BE2C (cell line): ENCODE data around the gene GAS6.

Experiments used
- DNase-seq: peaks from one replicate; pipeline ENCODE4 v3.0.0-alpha.2; 2020
- H3K27me3 ChIP-seq: fragments of 250-450 bp; sonication (Bioruptor Pico); 2 replicates; pipeline ENCODE4 v1.5.1; 2020; ENCODE audit warnings: mild to moderate bottlenecking
- H3K36me3 ChIP-seq: fragments of 250-450 bp; sonication (Bioruptor Pico); 2 replicates; pipeline ENCODE4 v1.5.1; 2020; ENCODE audit warnings: mild to moderate bottlenecking
- H3K4me1 ChIP-seq: fragments of 250-450 bp; sonication (Bioruptor Pico); 2 replicates; pipeline ENCODE4 v1.5.1; 2020
- H3K4me3 ChIP-seq: 2 replicates; pipeline ENCODE4 v1.5.1; 2011; ENCODE audit warnings: low read depth, low read length
- H3K9me3 ChIP-seq: fragments of 250-450 bp; sonication (Bioruptor Pico); 2 replicates; pipeline ENCODE4 v1.5.1; 2020
- CTCF ChIP-seq: IDR thresholded peaks from 2 replicates; pipeline ENCODE4 v1.5.1; 2012; ENCODE audit warnings: mild to moderate bottlenecking, low read depth, low read length

Gene GAS6

GRCh38 chr13:113880651-113881611 lies 17.1 kb upstream of the GAS6 start:
- no peak for DNase-seq

GRCh38 chr13:113879494-113880360 lies 15.9 kb upstream of the GAS6 start:
- H3K4me1 ChIP-seq = no peaks in the 10 kb centered on the region
- no peaks in the 10 kb centered on the region for H3K27me3 ChIP-seq
- no peak for TF ChIP-seq CTCF
- H3K4me3 ChIP-seq = no peak overlapping the region
- H3K36me3 ChIP-seq = no peaks in the 10 kb centered on the region
- no peak for DNase-seq
- no peaks in the 10 kb centered on the region for H3K9me3 ChIP-seq

More at GRCh38 chr13:113880651-113881611, 17.1 kb upstream of the GAS6 start:
- Histone ChIP-seq H3K36me3 (no peaks in the 10 kb centered on the region), H3K4me1 (no peaks in the 10 kb centered on the region), H3K9me3 (no peaks in the 10 kb centered on the region), H3K4me3 (no peak overlapping the region), H3K27me3 (no peaks in the 10 kb centered on the region)
- no peak for TF ChIP-seq CTCF

GRCh38 chr13:113879017-113879416 lies 15.1 kb upstream of the GAS6 start:
- Histone ChIP-seq H3K36me3 (no peaks in the 10 kb centered on the region), H3K4me3 (no peak overlapping the region), H3K4me1 (no peaks in the 10 kb centered on the region), H3K9me3 (no peaks in the 10 kb centered on the region), H3K27me3 (no peaks in the 10 kb centered on the region)
- TF ChIP-seq CTCF = no peak
- DNase-seq = no peak

GRCh38 chr13:113877149-113877990 lies 13.5 kb upstream of the GAS6 start:
- no peaks in the 10 kb centered on the region for H3K36me3 ChIP-seq
- no peak overlapping the region for H3K4me3 ChIP-seq
- no peaks in the 10 kb centered on the region for H3K4me1 ChIP-seq
- no peak for TF ChIP-seq CTCF
- H3K9me3 ChIP-seq = no peaks in the 10 kb centered on the region
- DNase-seq = no peak
- H3K27me3 ChIP-seq = peaks cover 8% of the 10 kb centered on the region

- no peaks in the 10 kb centered on the region for H3K4me1 ChIP-seq
- H3K4me3 ChIP-seq = no peak overlapping the region
- no peak for DNase-seq
- H3K9me3 ChIP-seq = no peaks in the 10 kb centered on the region
- no peak for TF ChIP-seq CTCF
- peaks cover 14% of the 10 kb centered on the region for H3K27me3 ChIP-seq
- no peaks in the 10 kb centered on the region for H3K36me3 ChIP-seq
Observed at GRCh38 chr13:113876346-113877148, 12.7 kb upstream of the GAS6 start.
